Measurements from ENCODE around the gene ZBTB26. TPM values are rescaled to one million over a fixed set of nuclear protein-coding genes. Genes with fewer than 3 reads are reported as not detected.

ZBTB26 gene
- 1.4 and 2.1 TPM in 2 replicates for total RNA-seq

DNA sequence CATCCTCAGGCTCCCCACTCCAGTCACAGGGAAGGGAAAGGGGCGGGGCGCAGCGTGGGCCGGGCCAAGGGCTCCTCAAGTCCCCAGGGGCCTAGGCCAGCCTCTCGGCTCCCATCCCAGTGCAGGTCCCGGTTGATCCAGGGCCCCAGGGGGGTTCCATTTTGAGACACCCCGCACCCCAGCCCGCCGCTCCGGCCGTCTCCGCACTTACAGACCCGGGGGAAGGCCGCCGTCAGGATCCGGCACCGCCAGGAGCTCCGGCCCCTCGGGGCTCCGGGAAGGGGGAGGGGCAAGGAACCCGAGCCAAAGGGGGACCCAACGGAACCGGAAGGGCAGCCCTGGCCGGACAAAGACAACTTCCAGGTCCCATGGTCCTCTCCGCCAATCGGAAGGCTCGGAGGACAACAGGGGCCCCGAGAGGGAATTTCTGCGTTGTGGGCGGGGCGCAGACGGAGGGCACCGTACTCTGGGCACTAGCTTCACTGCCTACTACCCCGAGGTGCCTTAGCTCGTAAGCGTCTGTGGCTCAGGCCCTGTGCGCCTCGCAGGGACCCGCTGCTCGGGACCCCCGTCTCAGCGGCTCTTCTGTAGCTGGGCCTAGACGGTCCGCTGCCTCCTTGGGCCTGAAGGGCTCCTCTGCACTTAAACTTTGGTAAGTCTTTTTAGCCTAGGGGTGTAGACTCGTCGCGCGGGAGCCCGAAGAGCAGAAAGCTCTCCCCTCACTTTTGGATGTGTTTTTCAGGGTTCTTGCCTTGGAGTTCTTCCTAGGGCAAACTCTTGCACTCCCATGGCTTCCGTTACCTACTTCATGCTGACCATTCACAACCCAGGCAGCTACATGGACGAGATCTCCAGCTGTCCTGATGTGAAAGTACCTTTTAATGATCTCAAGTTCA is at the start of gene ZBTB26:
Gene ZBTB26, minus strand, starts transcription at position 287 of the 896 bp plus-strand sequence. CDS start 11,578 bp downstream, outside the sequence.

DNA sequence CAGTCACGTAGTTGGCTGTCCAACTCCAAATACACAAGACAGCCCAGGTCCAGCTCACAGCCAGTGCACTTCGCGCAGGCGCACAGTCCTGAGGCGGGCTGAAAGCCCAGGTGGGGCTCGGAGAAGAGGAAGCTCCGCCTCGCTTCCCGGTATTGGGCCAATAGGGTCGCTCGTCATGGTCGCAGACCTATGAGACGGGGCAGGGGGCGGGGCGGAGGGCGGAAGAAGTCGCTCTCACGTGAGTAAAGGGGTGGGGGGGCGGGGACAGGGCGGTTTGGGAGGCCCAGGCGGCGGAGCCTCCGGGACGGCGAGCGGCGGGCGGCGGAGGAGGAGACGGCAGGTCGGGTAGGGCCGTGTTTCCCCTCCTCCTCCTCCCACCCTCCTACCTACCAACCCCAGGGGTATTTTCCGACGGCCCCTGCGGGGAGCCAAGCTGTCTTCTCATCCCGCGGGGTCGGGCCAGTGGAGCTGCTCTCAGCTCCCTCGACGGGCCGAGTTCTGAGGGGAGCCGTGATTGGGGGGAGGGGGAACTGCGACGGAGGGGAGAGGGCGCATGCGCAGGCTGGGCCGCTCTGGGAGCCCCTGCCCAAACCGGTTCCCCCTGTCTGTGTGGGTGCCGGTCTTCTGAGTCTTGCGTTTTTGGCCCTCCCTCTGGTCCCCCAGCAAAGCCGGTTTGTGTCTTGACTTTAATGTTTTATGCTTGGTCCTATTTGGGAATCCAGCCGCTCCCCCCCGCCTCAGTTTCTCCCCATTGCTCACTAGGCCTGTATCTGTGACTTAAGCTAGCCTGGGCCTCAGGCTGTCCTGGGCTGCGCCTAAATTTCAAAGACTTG is 9.7 kb upstream of the ZBTB26 start, which contains the start of gene RABGAP1:
Gene RABGAP1, plus strand, starts transcription at position 272 of the 833 bp plus-strand sequence. CDS start 16,040 bp downstream, outside the sequence.

DNA sequence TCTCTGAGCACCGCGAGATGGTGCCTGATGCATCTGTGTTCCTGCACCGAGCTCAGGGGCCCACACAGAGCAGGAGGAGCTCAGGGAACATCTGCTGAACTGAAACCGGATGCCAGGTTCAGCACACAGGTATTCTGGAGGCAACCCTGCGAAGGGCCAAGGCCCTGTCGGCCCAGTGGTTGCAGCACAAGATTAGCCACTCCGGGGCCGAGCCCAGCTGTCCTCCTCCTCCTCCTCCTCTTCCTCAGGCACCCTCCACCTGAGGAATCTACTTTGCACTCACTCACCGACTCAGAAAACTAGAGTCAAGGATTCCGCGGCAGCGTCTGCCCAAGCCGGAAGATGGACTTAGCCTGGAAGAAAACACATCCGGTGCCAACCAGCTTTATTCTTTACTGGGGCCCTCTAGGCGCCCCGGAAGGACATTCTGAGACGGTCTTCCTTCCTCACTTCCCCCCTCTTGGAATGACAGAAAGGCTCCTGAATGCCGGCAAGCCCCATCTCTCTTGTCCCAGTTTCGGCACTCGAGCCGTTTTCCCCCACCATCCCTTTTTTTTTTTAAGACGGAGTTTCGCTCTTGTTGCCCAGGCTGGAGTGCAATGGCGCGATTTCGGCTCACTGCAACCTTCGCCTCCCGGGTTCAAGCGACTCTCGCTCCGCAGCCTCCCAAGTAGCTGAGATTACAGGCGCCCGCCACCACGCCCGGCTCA is 18.2 kb downstream of the ZBTB26 start, which contains the start of gene ZBTB6:
Gene ZBTB6, minus strand, starts transcription at position 360 of the 710 bp plus-strand sequence. CDS start 1,251 bp downstream, outside the sequence.

DNA sequence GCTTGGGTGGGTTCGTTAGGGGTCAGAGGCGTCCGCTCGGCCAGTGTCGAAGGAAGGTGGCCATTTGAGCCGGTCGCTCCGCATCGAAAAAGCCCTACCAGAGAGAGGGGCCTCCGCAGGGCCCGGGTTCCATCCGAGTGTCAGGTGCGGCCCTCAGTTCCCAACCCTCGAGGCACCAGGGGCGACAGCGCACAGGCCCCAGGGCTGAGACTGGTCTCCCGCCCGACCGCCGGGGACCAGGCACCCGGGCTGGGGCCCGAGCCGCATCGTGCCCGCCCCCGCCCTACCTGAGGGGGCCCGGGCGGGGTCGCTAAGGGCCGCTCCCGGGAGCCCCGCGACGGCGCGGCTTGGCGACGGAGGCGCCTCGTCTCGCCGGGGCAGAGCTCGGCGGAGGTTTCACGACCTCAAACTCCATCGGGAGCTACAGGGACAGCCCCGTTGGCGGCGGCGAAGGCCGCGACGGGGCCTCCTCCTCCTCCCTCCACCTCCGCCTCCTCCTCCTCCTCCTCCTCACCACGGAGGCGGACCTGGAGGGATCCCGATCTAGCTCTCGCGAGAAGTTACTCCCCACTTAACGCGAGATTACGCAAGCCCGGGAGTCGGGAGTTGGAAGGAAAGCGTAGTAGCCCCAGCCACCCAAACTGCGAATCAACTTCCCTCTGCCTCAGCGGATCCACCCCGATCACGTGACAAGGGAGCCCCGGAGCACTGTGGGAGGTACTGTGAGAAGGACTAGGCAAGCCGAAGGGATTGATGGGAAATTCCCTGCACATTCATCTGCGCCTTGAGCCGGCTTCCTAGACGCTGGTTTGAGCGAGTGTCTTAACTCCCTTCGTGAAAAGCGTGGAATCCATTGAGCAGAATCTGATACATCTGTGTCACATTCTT is 26.2 kb downstream of the ZBTB26 start, which contains the start of gene RC3H2:
Gene RC3H2, minus strand, starts transcription at position 537 of the 888 bp plus-strand sequence. CDS start 7,850 bp downstream, outside the sequence.

Other genes starting within 250 kb of the ZBTB26 start
- not detected in 2 replicates for gene OR1L4, start 207.5 kb downstream of the ZBTB26 start, total RNA-seq
- gene OR1L6, start 189.2 kb downstream of the ZBTB26 start, total RNA-seq, result 0.24 TPM in 1 of 2 replicates, not detected in the other
- gene OR5C1, start 142.6 kb downstream of the ZBTB26 start, total RNA-seq, result not detected in 2 replicates
- gene OR1K1, start 131.4 kb downstream of the ZBTB26 start, total RNA-seq, result not detected in 2 replicates
- gene PDCL, start 102.9 kb downstream of the ZBTB26 start, total RNA-seq, result 28.1 and 32.3 TPM in 2 replicates
- gene RC3H2, start 26.2 kb downstream of the ZBTB26 start, total RNA-seq, result 55.2 and 56.1 TPM in 2 replicates
- 13.3 and 16.8 TPM in 2 replicates for gene ZBTB6, start 18.2 kb downstream of the ZBTB26 start, total RNA-seq
- 32.5 and 40.9 TPM in 2 replicates for gene RABGAP1, start 9.5 kb upstream of the ZBTB26 start, total RNA-seq
- 0.48 and 0.64 TPM in 2 replicates for gene GPR21, start 102.2 kb upstream of the ZBTB26 start, total RNA-seq

All from tracheal epithelial cell (primary cell).